K562 (cell line): Measurements from ENCODE around the gene ATAD5. TPM values are rescaled to one million over a fixed set of nuclear protein-coding genes. Genes with fewer than 3 reads are reported as not detected.

Source experiments
- CBX5 ChIP-seq: IDR thresholded peaks from 2 replicates; pipeline ENCODE4 v1.6.1; 2014; ENCODE audit warnings: low read depth, borderline replicate concordance
- CREB1 ChIP-seq, 2 experiments: sonication (generic) in 1 of 2; formaldehyde crosslinking in 1 of 2; IDR thresholded peaks; 2 replicates each; pipeline versions ENCODE4 v1.6.1 to v1.8.0; 2012 to 2022; ENCODE audit warnings: inconsistent platforms in 1 of 2, mild to moderate bottlenecking in 1 of 2, missing genetic modification reagents in 1 of 2, moderate library complexity in 1 of 2
- CTBP1 ChIP-seq: fragments of 450-650 bp; IDR thresholded peaks from 2 replicates; pipeline ENCODE4 v1.6.1; 2016; ENCODE audit warnings: borderline replicate concordance
- CTCF ChIP-seq, 3 experiments: IDR thresholded peaks in 2 of 3; conservative IDR thresholded peaks in 1 of 3; 2 replicates each; pipeline ENCODE4 v1.5.1; 2011 to 2012; ENCODE audit warnings: low read length in 3 of 3, mild to moderate bottlenecking in 3 of 3, control low read depth in 2 of 3, improper control_type of control experiment in 1 of 3, inconsistent platforms in 1 of 3, low read depth in 1 of 3, mixed read lengths in 1 of 3, moderate library complexity in 1 of 3; ENCODE audit not compliant: insufficient read depth in 2 of 3
- ELF2 ChIP-seq: fragments of 250-450 bp; sonication (Bioruptor Pico); IDR thresholded peaks from 2 replicates; pipeline ENCODE4 v1.5.0; 2021; ENCODE audit warnings: mild to moderate bottlenecking
- ELK3 ChIP-seq: fragments of 450-650 bp; formaldehyde crosslinking; IDR thresholded peaks from 2 replicates; pipeline ENCODE4 v1.4.0; 2020; ENCODE audit warnings: mild to moderate bottlenecking
- ILF3 ChIP-seq: fragments of 450-650 bp; IDR thresholded peaks from 2 replicates; pipeline ENCODE4 v1.6.1; 2018; ENCODE audit warnings: antibody characterized with exemption, mild to moderate bottlenecking, moderate library complexity, borderline replicate concordance
- JUN ChIP-seq, 2 experiments: sonication (generic) in 1 of 2; formaldehyde crosslinking in 1 of 2; IDR thresholded peaks; 2 replicates each; pipeline versions ENCODE4 v1.6.1 to v1.8.0; 2012 to 2022; ENCODE audit warnings: borderline replicate concordance in 2 of 2, mild to moderate bottlenecking in 2 of 2, improper control_type of control experiment in 1 of 2, low read depth in 1 of 2, low read length in 1 of 2, missing genetic modification reagents in 1 of 2
- L3MBTL2 ChIP-seq: fragments of 450-650 bp; IDR thresholded peaks from 2 replicates; pipeline ENCODE4 v1.6.1; 2016; ENCODE audit warnings: mild to moderate bottlenecking, moderate library complexity
- MAZ ChIP-seq, 2 experiments: fragments of 450-650 bp in 1 of 2; sonication (generic) in 1 of 2; formaldehyde crosslinking; IDR thresholded peaks in 1 of 2; conservative IDR thresholded peaks in 1 of 2; 2 replicates each; pipeline versions ENCODE4 v1.4.0 to v1.5.0; 2020; ENCODE audit warnings: mild to moderate bottlenecking in 1 of 2, missing genetic modification reagents in 1 of 2
- MYC ChIP-seq, 2 experiments: fragments of 250-450 bp in 1 of 2; sonication (Bioruptor Pico) in 1 of 2; IDR thresholded peaks; 2 replicates each; pipeline versions ENCODE4 v1.5.1 to v1.6.1; 2012 to 2021; ENCODE audit warnings: low read depth in 2 of 2, borderline replicate concordance in 1 of 2, improper control_type of control experiment in 1 of 2, low read length in 1 of 2, mild to moderate bottlenecking in 1 of 2, moderate library complexity in 1 of 2
- POU5F1 ChIP-seq: fragments of 150-350 bp; IDR thresholded peaks from 2 replicates; pipeline ENCODE4 v1.6.1; 2014; ENCODE audit warnings: borderline replicate concordance, low read length, low read depth, mild to moderate bottlenecking; ENCODE audit not compliant: partially characterized antibody
- RBM14 ChIP-seq: fragments of 200-400 bp; formaldehyde crosslinking; IDR thresholded peaks from 2 replicates; pipeline ENCODE4 v1.6.1; 2018; ENCODE audit warnings: low read depth, mild to moderate bottlenecking, low read length, moderate library complexity, borderline replicate concordance; ENCODE audit not compliant: insufficient read depth
- THRAP3 ChIP-seq: fragments of 450-650 bp; IDR thresholded peaks from 2 replicates; pipeline ENCODE4 v1.6.1; 2016; ENCODE audit warnings: mild to moderate bottlenecking, inconsistent platforms, borderline replicate concordance
- TRIM25 ChIP-seq: fragments of 450-650 bp; IDR thresholded peaks from 2 replicates; pipeline ENCODE4 v1.7.0; 2016; ENCODE audit warnings: borderline replicate concordance
- USF1 ChIP-seq: sonication (generic); formaldehyde crosslinking; IDR thresholded peaks from 2 replicates; pipeline ENCODE4 v1.9.0; 2022; ENCODE audit warnings: mild to moderate bottlenecking, missing genetic modification reagents
- ZNF175 ChIP-seq: fragments of 200-800 bp; sonication (Bioruptor generic); IDR thresholded peaks from 2 replicates; pipeline ENCODE4 v1.6.1; 2016; ENCODE audit warnings: low read depth, mild to moderate bottlenecking, missing genetic modification characterization, missing compliant biosample characterization
- ZNF699 ChIP-seq: fragments of 250-450 bp; sonication (Bioruptor Pico); IDR thresholded peaks from 2 replicates; pipeline ENCODE4 v1.8.0; 2021; ENCODE audit warnings: mild to moderate bottlenecking, moderate library complexity; ENCODE audit not compliant: insufficient replicate concordance
- polyA plus RNA-seq, 8 experiments: library from polyadenylated mRNA; depleted of rRNA in 4 of 8; stranded (reverse) in 5 of 8; unstranded in 3 of 8; fragments of >200 nt; fragmentation: Nextera tagmentation in 2 of 8; fragmentation: Illumina TruSeq in 1 of 8; extraction: Ambion mirVana in 2 of 8; extraction: Trizol in 1 of 8; gene quantifications; 2 replicates each; pipeline versions ENCODE4 v1.2.1 to v1.2.3, GENCODE V29; 2011 to 2014; ENCODE audit warnings: inconsistent platforms in 1 of 8, missing spikeins in 1 of 8
- total RNA-seq, 7 experiments: library from RNA; depleted of rRNA in 6 of 7; stranded (reverse); fragments of >200 nt in 6 of 7; fragmentation: Illumina TruSeq in 2 of 7; extraction: Trizol in 2 of 7; gene quantifications; 2 replicates each; pipeline versions ENCODE4 v1.2.1 to v1.2.3, GENCODE V29; 2011 to 2021; ENCODE audit warnings: low replicate concordance in 1 of 7

ATAD5 gene
- total and polyA plus RNA-seq, 9 of the 15 experiments (the other 6 are each of a cell fraction or from before 2014, with no cell fraction given), result 4.6 to 25.6 (median 19.5) TPM

- TF ChIP-seq ZNF175 (CRISPR knock-in tag), result peak; percentile 68; the same call in 1 of the 2 replicates
- no peak for TF ChIP-seq RBM14
- no peak for TF ChIP-seq ELK3 (CRISPR knock-in tag)
- TF ChIP-seq POU5F1, result peak; percentile 41
- no peak for TF ChIP-seq ZNF699
- TF ChIP-seq JUN (IDR thresholded peaks at IDR 0.05; ENCODE audit: borderline replicate concordance, low read depth, low read length), result 0 out of 2 replicates have a peak, but pooled peaks have one; percentile 35
- TF ChIP-seq JUN (CRISPR knock-in tag; IDR thresholded peaks at IDR 0.05; ENCODE audit: borderline replicate concordance), result no peak
- TF ChIP-seq CTCF (IDR thresholded peaks at IDR 0.05 in 2 of 3, conservative IDR thresholded peaks at IDR 0.05 in 1 of 3; ENCODE audit: insufficient read depth in 2 of 3, low read depth in 1 of 3, low read length in 3 of 3), result peak; percentile 30 to 72 (median 52); a peak in 5 of 6 replicates
- TF ChIP-seq THRAP3, result no peak
- TF ChIP-seq MYC (IDR thresholded peaks at IDR 0.05; ENCODE audit: low read depth, low read length), result peak; percentile 87
- no peak for TF ChIP-seq MYC (CRISPR knock-in tag; IDR thresholded peaks at IDR 0.05; ENCODE audit: borderline replicate concordance, low read depth)
- 0 out of 2 replicates have a peak, but pooled peaks have one; percentile 15 for TF ChIP-seq CREB1 (IDR thresholded peaks at IDR 0.05)
- TF ChIP-seq CREB1 (CRISPR knock-in tag; IDR thresholded peaks at IDR 0.05), result no peak; the same call in 1 of the 2 replicates
- TF ChIP-seq MAZ (CRISPR knock-in tag; conservative IDR thresholded peaks at IDR 0.05 in 1 of 2, IDR thresholded peaks at IDR 0.05 in 1 of 2), result peak; percentile 74 to 87; a peak in 3 of 4 replicates
- peak; percentile 92 for TF ChIP-seq CTBP1
- 0 out of 2 replicates have a peak, but pooled peaks have one; percentile 9 for TF ChIP-seq TRIM25
- no peak for TF ChIP-seq USF1 (CRISPR knock-in tag)
- peak; percentile 8; the same call in 1 of the 2 replicates for TF ChIP-seq CBX5
- 0 out of 2 replicates have a peak, but pooled peaks have one; percentile 10 for TF ChIP-seq ELF2 (CRISPR knock-in tag)
- peak; percentile 49; the same call in 1 of the 2 replicates for TF ChIP-seq ILF3
- peak; percentile 93 for TF ChIP-seq L3MBTL2
These were observed 7.2 kb upstream of the ATAD5 start, which contains the start of gene CRLF3 (continued) for GRCh38 chr17:30824356-30825145.
